H1 (cell line): ENCODE data around the gene XKR8.

Experiments used
- EP300 ChIP-seq, 2 experiments: IDR thresholded peaks; 1 replicate in 1 of 2; 2 replicates in 1 of 2; pipeline ENCODE4 v1.6.1; 2011 to 2012; ENCODE audit warnings: low read depth in 2 of 2, low read length in 2 of 2, mild to moderate bottlenecking in 2 of 2, borderline replicate concordance in 1 of 2, inconsistent platforms in 1 of 2, moderate library complexity in 1 of 2
- POU5F1 ChIP-seq: IDR thresholded peaks from 2 replicates; pipeline ENCODE4 v1.6.1; 2011; ENCODE audit warnings: low read depth, mild to moderate bottlenecking, low read length, moderate library complexity
- RAD21 ChIP-seq, 2 experiments: IDR thresholded peaks in 1 of 2; conservative IDR thresholded peaks in 1 of 2; 2 replicates each; pipeline ENCODE4 v1.6.1; 2011; ENCODE audit warnings: low read depth in 2 of 2, low read length in 2 of 2, improper control_type of control experiment in 1 of 2, inconsistent platforms in 1 of 2, mild to moderate bottlenecking in 1 of 2, moderate library complexity in 1 of 2
- TEAD4 ChIP-seq: IDR thresholded peaks from 2 replicates; pipeline ENCODE4 v1.6.1; 2012; ENCODE audit warnings: low read depth, low read length, inconsistent platforms, mixed read lengths
- TF ChIP-seq, protein P1 (sequence below): IDR thresholded peaks from 2 replicates; pipeline ENCODE4 v1.6.1; 2012; ENCODE audit warnings: inconsistent platforms
- TF ChIP-seq, protein P2 (sequence below), 3 experiments: IDR thresholded peaks; 1 replicate in 2 of 3; 2 replicates in 1 of 3; pipeline versions ENCODE4 v1.5.1 to v1.6.1; 2011; ENCODE audit warnings: low read length in 3 of 3, mild to moderate bottlenecking in 3 of 3, inconsistent platforms in 2 of 3, low read depth in 1 of 3, moderate library complexity in 1 of 3; ENCODE audit not compliant: insufficient read depth in 1 of 3; ENCODE audit errors: control extremely low read depth in 1 of 3

DNA sequence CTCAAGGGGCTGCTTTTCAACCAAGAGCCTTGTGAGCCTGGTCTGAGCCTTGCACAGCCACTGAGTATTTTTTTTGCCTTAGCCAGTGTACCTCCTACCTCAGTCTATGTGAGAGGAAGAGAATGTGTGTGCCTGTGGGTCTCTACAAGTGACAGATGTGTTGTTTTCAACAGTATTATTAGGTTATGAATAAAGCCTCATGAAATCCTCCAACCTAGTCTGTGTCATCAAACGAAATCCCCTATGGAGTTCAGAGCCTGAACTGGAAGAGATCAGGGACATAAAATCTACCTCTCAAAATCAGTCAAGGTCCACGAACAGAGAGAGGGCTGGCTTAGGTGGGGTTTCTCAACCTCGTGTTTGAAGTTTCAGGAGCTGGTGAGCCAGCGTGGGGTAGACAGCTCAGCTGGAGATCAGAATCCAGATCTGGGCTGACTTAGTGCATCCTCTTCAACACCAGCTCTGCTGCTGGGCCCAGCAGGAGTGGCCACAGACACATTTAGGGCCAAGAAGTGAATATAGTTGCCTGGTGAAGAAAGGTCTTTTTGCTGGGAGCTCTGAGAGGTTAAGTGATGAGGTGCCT lies 8.2 kb downstream of the XKR8 start:
- no peak for TF ChIP-seq POU5F1
- no peak for TF ChIP-seq EP300 (IDR thresholded peaks at IDR 0.05; ENCODE audit: borderline replicate concordance in 1 of 2, low read depth in 2 of 2, low read length in 2 of 2)
- TF ChIP-seq, protein P1, sequence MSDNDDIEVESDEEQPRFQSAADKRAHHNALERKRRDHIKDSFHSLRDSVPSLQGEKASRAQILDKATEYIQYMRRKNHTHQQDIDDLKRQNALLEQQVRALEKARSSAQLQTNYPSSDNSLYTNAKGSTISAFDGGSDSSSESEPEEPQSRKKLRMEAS = no peak
- TF ChIP-seq, protein P2, sequence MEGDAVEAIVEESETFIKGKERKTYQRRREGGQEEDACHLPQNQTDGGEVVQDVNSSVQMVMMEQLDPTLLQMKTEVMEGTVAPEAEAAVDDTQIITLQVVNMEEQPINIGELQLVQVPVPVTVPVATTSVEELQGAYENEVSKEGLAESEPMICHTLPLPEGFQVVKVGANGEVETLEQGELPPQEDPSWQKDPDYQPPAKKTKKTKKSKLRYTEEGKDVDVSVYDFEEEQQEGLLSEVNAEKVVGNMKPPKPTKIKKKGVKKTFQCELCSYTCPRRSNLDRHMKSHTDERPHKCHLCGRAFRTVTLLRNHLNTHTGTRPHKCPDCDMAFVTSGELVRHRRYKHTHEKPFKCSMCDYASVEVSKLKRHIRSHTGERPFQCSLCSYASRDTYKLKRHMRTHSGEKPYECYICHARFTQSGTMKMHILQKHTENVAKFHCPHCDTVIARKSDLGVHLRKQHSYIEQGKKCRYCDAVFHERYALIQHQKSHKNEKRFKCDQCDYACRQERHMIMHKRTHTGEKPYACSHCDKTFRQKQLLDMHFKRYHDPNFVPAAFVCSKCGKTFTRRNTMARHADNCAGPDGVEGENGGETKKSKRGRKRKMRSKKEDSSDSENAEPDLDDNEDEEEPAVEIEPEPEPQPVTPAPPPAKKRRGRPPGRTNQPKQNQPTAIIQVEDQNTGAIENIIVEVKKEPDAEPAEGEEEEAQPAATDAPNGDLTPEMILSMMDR (IDR thresholded peaks at IDR 0.05; ENCODE audit: control extremely low read depth in 1 of 3, insufficient read depth in 1 of 3, low read depth in 1 of 3, low read length in 3 of 3) = no peak
- no peak for TF ChIP-seq TEAD4
- TF ChIP-seq RAD21 (IDR thresholded peaks at IDR 0.05 in 1 of 2, conservative IDR thresholded peaks at IDR 0.05 in 1 of 2; ENCODE audit: low read depth in 2 of 2, low read length in 2 of 2) = no peak
